ENCODE results near the gene MAST2.

The MAST2 gene

GRCh38 chr1:46061146-46061545 is 257.7 kb downstream of the MAST2 start:
- no peak for DNase-seq (ENCODE audit: low read depth, low spot score)

GRCh38 chr1:46062651-46063319 is 259.4 kb downstream of the MAST2 start:
- DNase-seq (ENCODE audit: low read depth, low spot score), result no peak

GRCh38 chr1:46064708-46065107 is 261.3 kb downstream of the MAST2 start:
- DNase-seq (ENCODE audit: low read depth, low spot score), result no peak

GRCh38 chr1:46065405-46065804 is 262.0 kb downstream of the MAST2 start:
- no peak for DNase-seq (ENCODE audit: low read depth, low spot score)

- DNase-seq (ENCODE audit: low read depth, low spot score), result no peak
These were observed 264.2 kb downstream of the MAST2 start for GRCh38 chr1:46067652-46068051.

- no peak for DNase-seq (ENCODE audit: low read depth, low spot score)
These were observed 265.1 kb downstream of the MAST2 start for GRCh38 chr1:46068525-46068924.

GRCh38 chr1:46070164-46070814 is 266.9 kb downstream of the MAST2 start:
- DNase-seq (ENCODE audit: low read depth, low spot score), result no peak

GRCh38 chr1:46072975-46073374 is 269.6 kb downstream of the MAST2 start:
- DNase-seq (ENCODE audit: low read depth, low spot score), result no peak

- no peak for DNase-seq (ENCODE audit: low read depth, low spot score)
These were observed 272.9 kb downstream of the MAST2 start for GRCh38 chr1:46076343-46076742.

- no peak for DNase-seq (ENCODE audit: low read depth, low spot score)
These were observed 274.2 kb downstream of the MAST2 start for GRCh38 chr1:46077644-46078043.

- no peak for DNase-seq (ENCODE audit: low read depth, low spot score)
These were observed 276.8 kb downstream of the MAST2 start for GRCh38 chr1:46080257-46080656.

- DNase-seq (ENCODE audit: low read depth, low spot score), result no peak
These were observed 277.8 kb downstream of the MAST2 start for GRCh38 chr1:46081206-46081605.

GRCh38 chr1:46081619-46082018 is 278.2 kb downstream of the MAST2 start:
- DNase-seq (ENCODE audit: low read depth, low spot score), result no peak

GRCh38 chr1:46083579-46083978 is 280.2 kb downstream of the MAST2 start:
- DNase-seq (ENCODE audit: low read depth, low spot score), result no peak

- no peak for DNase-seq (ENCODE audit: low read depth, low spot score)
These were observed 281.4 kb downstream of the MAST2 start for GRCh38 chr1:46084553-46085451.

Measured in ELF-1 (cell line).